ENCODE data around the gene RRP1B. TPM values are rescaled to one million over a fixed set of nuclear protein-coding genes. Genes with fewer than 3 reads are reported as not detected.
A peak's percentile ranks its signal among the peaks of the same experiment; 100 is the strongest.

The RRP1B gene
- total and polyA plus RNA-seq, 2 experiments from 2014 or later = 54.8 to 95.7 TPM

DNA sequence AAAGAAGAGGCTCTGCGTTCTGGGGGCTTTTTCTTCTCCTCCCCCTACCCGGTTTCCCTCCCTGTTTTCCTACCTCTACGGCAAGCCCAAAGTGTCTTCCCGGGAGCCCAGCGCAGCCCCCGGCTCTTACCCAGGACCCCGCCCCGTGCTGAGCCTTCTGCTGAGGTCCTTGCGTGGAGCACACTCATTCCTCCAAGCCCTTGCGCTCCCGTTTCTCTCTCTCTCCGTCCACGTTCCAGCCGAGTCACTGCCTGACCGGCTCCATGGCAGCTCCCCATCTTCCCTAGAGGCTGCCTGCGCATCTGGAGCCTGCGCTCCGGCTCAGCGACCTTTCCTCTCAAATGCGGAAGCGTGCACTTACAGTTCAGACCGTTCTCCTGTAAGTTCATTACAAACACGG is 34.6 kb downstream of the RRP1B start:
- H3F3A ChIP-seq (replicated peaks; ENCODE audit: low read depth) = no peaks in the 10 kb centered on the region; the same call in 1 of the 2 replicates
- H3K36me3 ChIP-seq (ENCODE audit: insufficient read depth) = peaks cover 15% of the 10 kb centered on the region
- H3K9me2 ChIP-seq (ENCODE audit: insufficient read depth) = no peaks in the 10 kb centered on the region
- Mint-ChIP-seq H3K9me3 (no peaks in the 10 kb centered on the region), H3K4me1 (peaks cover 2% of the 10 kb centered on the region; the same call in 1 of the 3 replicates), H3K27ac (peak overlapping the region; percentile 39), H3K27me3 (ENCODE audit: insufficient read depth, low read depth, poor library complexity) (peaks cover 8% of the 10 kb centered on the region), H3K4me3 (no peak overlapping the region), H3K36me3 (ENCODE audit: low read depth) (peaks cover 81% of the 10 kb centered on the region)
- no peak overlapping the region for H3K4me3 ChIP-seq
- no peak for ATAC-seq
- no peaks in the 10 kb centered on the region for H3K27me3 ChIP-seq (ENCODE audit: insufficient read depth)
- H2AFZ ChIP-seq = no peak overlapping the region
- no peak overlapping the region for H3K27ac ChIP-seq (ENCODE audit: low read depth)
- TF ChIP-seq ZNF331 (CRISPR knock-in tag; IDR thresholded peaks at IDR 0.05; ENCODE audit: low read depth) (no peak), ZNF462 (CRISPR knock-in tag; IDR thresholded peaks at IDR 0.05) (no peak), JUNB (IDR thresholded peaks at IDR 0.05; ENCODE audit: unreplicated experiment) (no peak), NANOG (IDR thresholded peaks at IDR 0.05; ENCODE audit: borderline replicate concordance) (no peak), CTCF (conservative IDR thresholded peaks at IDR 0.05; ENCODE audit: low read depth in 2 of 2) (no peak), ETS1 (IDR thresholded peaks at IDR 0.05) (no peak), EZH2phosphoT487 (IDR thresholded peaks at IDR 0.05; ENCODE audit: unreplicated experiment) (no peak), POLR2AphosphoS5 (IDR thresholded peaks at IDR 0.05; ENCODE audit: low read depth) (no peak), REST (IDR thresholded peaks at IDR 0.05; ENCODE audit: unreplicated experiment) (no peak), CREB1 (CRISPR knock-in tag; IDR thresholded peaks at IDR 0.05; ENCODE audit: low read depth) (no peak), STAT1 (IDR thresholded peaks at IDR 0.05; ENCODE audit: unreplicated experiment) (no peak), ZNF114 (CRISPR knock-in tag; IDR thresholded peaks at IDR 0.05) (no peak), EZH2 (IDR thresholded peaks at IDR 0.05; ENCODE audit: low read depth, unreplicated experiment) (no peak)
- H3K79me2 ChIP-seq (replicated peaks; ENCODE audit: insufficient read depth) = no peaks in the 10 kb centered on the region
- DNase-seq (ENCODE audit: low spot score) = no peak
- H3K4me2 ChIP-seq = no peak overlapping the region
- H4K20me1 ChIP-seq (replicated peaks; ENCODE audit: insufficient read depth) = peaks cover 7% of the 10 kb centered on the region
- no peaks in the 10 kb centered on the region for H3K4me1 ChIP-seq (ENCODE audit: insufficient read depth)

Data from GM23338 (cell line).